CD4-positive, alpha-beta T cell (primary cell): ENCODE measurements around the gene FCHSD1. TPM values are rescaled to one million over a fixed set of nuclear protein-coding genes. Genes with fewer than 3 reads are reported as not detected.

Source experiments
- ATAC-seq: fragments of 200-7000 bp; cut with Tn5 transposase; one replicate; pipeline ENCODE4 v1.10.0; 2022; ENCODE audit warnings: mild to moderate bottlenecking; ENCODE audit not compliant: poor library complexity
- CTCF ChIA-PET: fragments of 350-600 bp; sonication (Branson Sonifier 250); formaldehyde crosslinking; loops from one replicate; lab custom pipeline; 2021; ENCODE audit warnings: antibody characterized with exemption, inconsistent platforms; lab: Charles Lee
- POLR2A ChIA-PET: fragments of 350-600 bp; sonication (Branson Sonifier 250); formaldehyde crosslinking; loops from one replicate; lab custom pipeline; 2021; ENCODE audit warnings: antibody characterized with exemption, inconsistent platforms; lab: Charles Lee
- DNase-seq, 14 experiments: peaks; one replicate each; pipeline ENCODE4 v3.0.0-alpha.2; 2013 to 2020; ENCODE audit warnings: mixed read lengths in 2 of 14
- H3K27ac ChIP-seq, 2 donors: one replicate each; pipeline versions ENCODE4 v1.5.1 to v1.7.0; 2013; ENCODE audit warnings: low read length in 2 of 2, low read depth in 1 of 2, mild to moderate bottlenecking in 1 of 2
- H3K27me3 ChIP-seq, 2 experiments: 1 replicate in 1 of 2; 2 replicates in 1 of 2; pipeline versions ENCODE4 v1.6.1 to v1.7.0; 2013; ENCODE audit warnings: low read length in 2 of 2, control low read depth in 1 of 2, mild to moderate bottlenecking in 1 of 2, moderate library complexity in 1 of 2; ENCODE audit not compliant: insufficient read depth in 2 of 2, control insufficient read depth in 1 of 2
- H3K36me3 ChIP-seq: one replicate; pipeline ENCODE4 v1.6.1; 2013; ENCODE audit warnings: low read length, control low read depth; ENCODE audit not compliant: insufficient read depth
- H3K4me1 ChIP-seq: one replicate; pipeline ENCODE4 v1.6.1; 2013; ENCODE audit warnings: low read length, control low read depth; ENCODE audit not compliant: insufficient read depth
- H3K4me3 ChIP-seq: one replicate; pipeline ENCODE4 v1.5.1; 2013; ENCODE audit warnings: mild to moderate bottlenecking, low read length, moderate library complexity
- H3K9me3 ChIP-seq, 2 experiments: 1 replicate in 1 of 2; 2 replicates in 1 of 2; pipeline versions ENCODE4 v1.6.1 to v1.7.0; 2013; ENCODE audit warnings: low read length in 2 of 2, mild to moderate bottlenecking in 2 of 2, control low read depth in 1 of 2, moderate library complexity in 1 of 2; ENCODE audit not compliant: control insufficient read depth in 1 of 2, insufficient read depth in 1 of 2
- H3K27ac Mint-ChIP-seq: one replicate; pipeline ENCODE4 v1.8.0; 2020; ENCODE audit warnings: mixed read lengths
- H3K27me3 Mint-ChIP-seq: one replicate; pipeline ENCODE4 v1.8.0; 2021; ENCODE audit warnings: mixed read lengths
- H3K36me3 Mint-ChIP-seq: one replicate; pipeline ENCODE4 v1.8.0; 2021; ENCODE audit warnings: low read depth, mixed read lengths
- H3K4me1 Mint-ChIP-seq: one replicate; pipeline ENCODE4 v1.8.0; 2021; ENCODE audit warnings: low read depth, mixed read lengths
- H3K4me3 Mint-ChIP-seq: one replicate; pipeline ENCODE4 v1.8.0; 2020; ENCODE audit warnings: mild to moderate bottlenecking, mixed read lengths
- H3K9me3 Mint-ChIP-seq: one replicate; pipeline ENCODE4 v1.8.0; 2020; ENCODE audit warnings: mixed read lengths
- intact Hi-C, 2 experiments: fragments of 100-400 bp; cut with DNase I in 1 of 2; cut with micrococcal nuclease in 1 of 2; formaldehyde crosslinking; loops; one replicate each; pipeline versions ENCODE4 v1.15.1 to v1.9.0; 2023 to 2025; cut with DNase I, micrococcal nuclease
- total RNA-seq, 174 experiments: library from RNA in 2 of 174; stranded (reverse) in 2 of 174; gene quantifications; one replicate each; pipeline ENCODE4 v1.2.3 and lab custom pipeline; 2021 to 2026
- TF ChIP-seq, protein P1 (sequence below): fragments of 200-600 bp; IDR thresholded peaks from one replicate; pipeline ENCODE4 v1.8.0; 2022; ENCODE audit warnings: antibody characterized with exemption, mild to moderate bottlenecking

The FCHSD1 gene
- total RNA-seq, 2 experiments from 2014 or later, result 79.8 to 86.8 TPM

DNA sequence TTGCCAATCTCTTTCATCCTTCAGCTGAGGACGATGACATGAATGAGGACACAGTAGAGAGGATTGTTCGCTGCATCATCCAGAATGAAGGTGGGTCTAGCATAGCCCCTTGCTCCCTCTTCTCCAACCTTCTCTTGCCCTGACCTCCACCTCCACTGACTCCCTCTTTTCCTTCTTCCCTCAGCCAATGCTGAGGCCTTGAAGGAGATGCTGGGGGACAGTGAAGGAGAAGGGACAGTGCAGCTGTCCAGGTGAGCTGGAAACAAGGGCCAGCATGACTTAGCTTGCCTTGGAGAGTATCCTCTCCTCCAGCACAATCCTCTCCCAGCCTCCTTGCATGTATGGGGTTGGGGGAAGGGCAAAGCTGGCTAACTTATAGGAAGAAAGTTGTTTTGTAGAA lies 12.4 kb downstream of the FCHSD1 start:
- TF ChIP-seq, protein P1, sequence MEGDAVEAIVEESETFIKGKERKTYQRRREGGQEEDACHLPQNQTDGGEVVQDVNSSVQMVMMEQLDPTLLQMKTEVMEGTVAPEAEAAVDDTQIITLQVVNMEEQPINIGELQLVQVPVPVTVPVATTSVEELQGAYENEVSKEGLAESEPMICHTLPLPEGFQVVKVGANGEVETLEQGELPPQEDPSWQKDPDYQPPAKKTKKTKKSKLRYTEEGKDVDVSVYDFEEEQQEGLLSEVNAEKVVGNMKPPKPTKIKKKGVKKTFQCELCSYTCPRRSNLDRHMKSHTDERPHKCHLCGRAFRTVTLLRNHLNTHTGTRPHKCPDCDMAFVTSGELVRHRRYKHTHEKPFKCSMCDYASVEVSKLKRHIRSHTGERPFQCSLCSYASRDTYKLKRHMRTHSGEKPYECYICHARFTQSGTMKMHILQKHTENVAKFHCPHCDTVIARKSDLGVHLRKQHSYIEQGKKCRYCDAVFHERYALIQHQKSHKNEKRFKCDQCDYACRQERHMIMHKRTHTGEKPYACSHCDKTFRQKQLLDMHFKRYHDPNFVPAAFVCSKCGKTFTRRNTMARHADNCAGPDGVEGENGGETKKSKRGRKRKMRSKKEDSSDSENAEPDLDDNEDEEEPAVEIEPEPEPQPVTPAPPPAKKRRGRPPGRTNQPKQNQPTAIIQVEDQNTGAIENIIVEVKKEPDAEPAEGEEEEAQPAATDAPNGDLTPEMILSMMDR, result no peak
- H3K9me3 ChIP-seq, result no peaks in the 10 kb centered on the region
- peaks cover 45% of the 10 kb centered on the region for H3K36me3 Mint-ChIP-seq
- peaks cover 42% of the 10 kb centered on the region for H3K4me1 ChIP-seq
- H3K9me3 Mint-ChIP-seq, result no peaks in the 10 kb centered on the region
- DNase-seq, result no peak
- ATAC-seq, result no peak
- H3K27me3 ChIP-seq, result no peaks in the 10 kb centered on the region
- intact Hi-C loops, result loop anchor here in 1 of 2 experiments (5.0 kb wide), 1 partner anchor 46 kb away; no protein-coding TSS in a partner anchor
- CTCF ChIA-PET, result interaction anchor here (1.0 to 6.2 kb wide), 5 partner anchors 19 to 318 kb away, joined by 4 to 77 read pairs (median 17); partner anchors contain the start of genes DIAPH1 and TAF7
- H3K27ac Mint-ChIP-seq, result peak overlapping the region; percentile 89
- H3K4me3 ChIP-seq, result no peak overlapping the region
- H3K36me3 ChIP-seq, result peaks cover 36% of the 10 kb centered on the region
- POLR2A ChIA-PET, result interaction anchor here (2.8 to 8.8 kb wide), 4 partner anchors 10 to 322 kb away, joined by 8 to 100 read pairs (median 44); partner anchors contain the start of genes DIAPH1 and FCHSD1
- H3K27me3 Mint-ChIP-seq, result no peaks in the 10 kb centered on the region
- peaks cover 33% of the 10 kb centered on the region for H3K4me1 Mint-ChIP-seq
- H3K4me3 Mint-ChIP-seq, result peak overlapping the region; percentile 92
- peak overlapping the region in 1 of 2 donors; percentile 79 for H3K27ac ChIP-seq

DNA sequence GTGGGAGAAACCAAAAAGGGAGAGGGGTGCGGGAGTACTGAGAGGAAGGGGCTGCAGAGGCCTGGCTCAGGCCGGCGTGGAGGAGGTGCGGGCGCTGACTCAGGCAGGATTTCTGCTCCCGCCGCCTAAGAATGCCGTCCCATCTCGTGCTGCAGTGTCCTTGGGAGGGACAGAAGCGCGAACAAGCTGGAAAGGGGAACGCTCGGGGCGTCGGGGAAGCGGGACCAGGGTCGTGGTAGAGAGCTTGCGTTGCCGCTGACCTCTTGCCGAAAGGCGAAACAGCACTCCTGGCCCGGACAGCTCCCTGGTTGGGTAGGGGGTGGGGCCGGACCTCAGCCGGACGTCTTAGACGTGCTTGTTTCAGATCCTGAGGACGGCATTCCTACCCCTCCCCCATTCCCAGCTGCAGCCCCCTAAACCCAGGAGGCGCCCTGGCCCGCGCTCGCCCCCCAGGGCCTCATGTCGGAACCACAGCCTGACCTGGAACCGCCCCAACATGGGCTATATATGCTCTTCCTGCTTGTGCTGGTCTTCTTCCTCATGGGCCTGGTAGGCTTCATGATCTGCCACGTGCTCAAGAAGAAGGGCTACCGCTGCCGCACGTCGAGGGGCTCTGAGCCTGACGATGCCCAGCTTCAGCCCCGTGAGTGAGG lies 13.3 kb downstream of the FCHSD1 start:
- Mint-ChIP-seq H3K9me3 (no peaks in the 10 kb centered on the region), H3K27me3 (no peaks in the 10 kb centered on the region), H3K4me1 (peaks cover 37% of the 10 kb centered on the region), H3K27ac (peak overlapping the region; percentile 89), H3K36me3 (peaks cover 52% of the 10 kb centered on the region), H3K4me3 (peak overlapping the region; percentile 92)
- CTCF ChIA-PET, result interaction anchor here (0.6 to 6.2 kb wide), 14 partner anchors 9 to 321 kb away, joined by 3 to 77 read pairs (median 4); partner anchors contain the start of genes DIAPH1, FCHSD1, PCDH1 and PCDHGA10
- TF ChIP-seq, protein P1, result peak; percentile 46
- Histone ChIP-seq H3K4me3 (peak overlapping the region; percentile 97), H3K27ac (peak overlapping the region; percentile 77 to 79), H3K4me1 (peaks cover 42% of the 10 kb centered on the region), H3K36me3 (peaks cover 34% of the 10 kb centered on the region), H3K9me3 (no peaks in the 10 kb centered on the region), H3K27me3 (no peaks in the 10 kb centered on the region)
- intact Hi-C loops, result loop anchor here (1.0 to 5.0 kb wide), 3 partner anchors 12 to 46 kb away; partner anchors contain the start of gene DIAPH1 (in 1 of the 2)
- POLR2A ChIA-PET, result interaction anchor here (0.8 to 8.8 kb wide), 22 partner anchors 11 to 927 kb away, joined by 3 to 100 read pairs (median 8); partner anchors contain the start of genes DELE1, DIAPH1, FCHSD1 and RNF14
- peak; percentile 34 to 80 (median 48) for DNase-seq
- peak; percentile 45 for ATAC-seq

DNA sequence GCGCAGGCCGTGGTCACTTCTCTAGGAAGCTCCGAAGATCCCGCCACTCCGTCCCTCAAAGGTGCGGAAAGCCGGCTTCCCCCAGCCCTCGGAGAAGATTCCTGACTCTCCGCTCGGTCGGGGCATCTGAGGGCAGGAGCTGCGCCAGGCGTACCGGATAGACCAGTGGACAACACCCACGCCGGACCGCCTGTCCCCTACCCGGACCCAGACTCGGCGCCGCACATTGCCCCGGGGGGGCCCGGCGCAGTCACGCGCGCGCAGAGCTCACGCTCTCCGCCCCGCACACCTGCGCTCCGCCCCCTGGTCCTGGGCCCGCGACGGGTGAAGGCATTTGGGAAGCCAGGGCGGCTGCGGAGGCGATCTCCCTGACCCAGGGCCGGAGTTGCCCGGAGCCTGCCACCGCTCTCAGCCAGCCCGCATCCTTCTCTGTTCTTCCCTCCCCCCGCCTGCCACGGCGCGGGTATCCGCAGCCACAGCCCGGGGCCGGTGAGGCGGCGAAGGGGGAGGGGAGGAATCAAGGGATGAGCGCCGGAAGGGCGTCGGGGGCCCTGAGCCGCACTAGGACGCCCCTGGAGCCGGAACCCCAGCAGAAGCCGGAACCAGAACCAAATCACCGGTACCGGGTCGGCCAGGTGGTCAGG lies 14.0 kb downstream of the FCHSD1 start:
- POLR2A ChIA-PET, result interaction anchor here (0.8 to 8.8 kb wide), 30 partner anchors 9 to 1767 kb away, joined by 3 to 100 read pairs (median 6); partner anchors contain the start of genes DELE1, DIAPH1, FCHSD1 and IK
- intact Hi-C loops, result loop anchor here (1.0 to 5.0 kb wide), 3 partner anchors 13 to 45 kb away; partner anchors contain the start of gene DIAPH1 (in 1 of the 2)
- H3K36me3 ChIP-seq, result peaks cover 35% of the 10 kb centered on the region
- H3K4me3 ChIP-seq, result peak overlapping the region; percentile 97
- H3K9me3 ChIP-seq, result no peaks in the 10 kb centered on the region
- peak overlapping the region; percentile 89 for H3K27ac Mint-ChIP-seq
- peaks cover 55% of the 10 kb centered on the region for H3K36me3 Mint-ChIP-seq
- ATAC-seq, result peak; percentile 64
- H3K4me1 Mint-ChIP-seq, result peaks cover 43% of the 10 kb centered on the region
- peaks cover 42% of the 10 kb centered on the region for H3K4me1 ChIP-seq
- DNase-seq, result peak; percentile 20 to 79 (median 49)
- peak overlapping the region; percentile 92 for H3K4me3 Mint-ChIP-seq
- H3K27me3 ChIP-seq, result no peaks in the 10 kb centered on the region
- TF ChIP-seq, protein P1, result no peak
- no peaks in the 10 kb centered on the region for H3K27me3 Mint-ChIP-seq
- peak overlapping the region; percentile 77 to 79 for H3K27ac ChIP-seq
- CTCF ChIA-PET, result interaction anchor here (0.6 to 6.2 kb wide), 17 partner anchors 10 to 332 kb away, joined by 3 to 77 read pairs (median 4); partner anchors contain the start of genes DIAPH1, FCHSD1, PCDH1 and PCDHGA10
- no peaks in the 10 kb centered on the region for H3K9me3 Mint-ChIP-seq
